HCT116 (cell line): Measurements from ENCODE around the gene SGK1. TPM values are rescaled to one million over a fixed set of nuclear protein-coding genes. Genes with fewer than 3 reads are reported as not detected.
A peak's percentile ranks its signal among the peaks of the same experiment; 100 is the strongest.

Source experiments
- ATAC-seq: fragments of 200-7000 bp; cut with Tn5 transposase; 2 replicates; pipeline ENCODE4 v1.9.1; 2020; ENCODE audit warnings: mild to moderate bottlenecking, moderate library complexity
- Bru-seq: library from RNA; stranded (reverse); fragments of 400-500 nt; gene quantifications from one replicate; lab custom pipeline; 2021; lab: Mats Ljungman, UMichigan
- BruChase-seq, 2 experiments: library from RNA; stranded (reverse); fragments of 400-500 nt; gene quantifications; one replicate each; lab custom pipeline; 2021; lab: Mats Ljungman, UMichigan
- BruUV-seq: library from RNA; stranded (reverse); fragments of 400-500 nt; replicated peaks from 2 replicates; lab custom pipeline; 2021; lab: Mats Ljungman, UMichigan
- CTCF ChIA-PET: fragments of 300-600 bp; sonication (Branson Sonifier 250); formaldehyde crosslinking; loops from one replicate; lab custom pipeline; 2021; ENCODE audit warnings: antibody characterized with exemption; lab: Charles Lee
- POLR2A ChIA-PET: fragments of 300-600, 350-600 bp; sonication (Branson Sonifier 250); formaldehyde crosslinking; loops from one replicate; lab custom pipeline; 2021; ENCODE audit warnings: antibody characterized with exemption; lab: Charles Lee
- RAD21 ChIA-PET, 2 experiments: fragments of 300-600 bp; sonication (Branson Sonifier 250); formaldehyde crosslinking; loops; one replicate each; lab custom pipeline; 2023; ENCODE audit warnings: low total read pairs in 2 of 2; ENCODE audit not compliant: uncharacterized antibody in 2 of 2, unreplicated experiment in 2 of 2, low non-redundant PET in 1 of 2; lab: Charles Lee
- DNase-seq: peaks from one replicate; pipeline ENCODE4 v3.0.0-alpha.2; 2010; ENCODE audit warnings: low read depth, low spot score
- H2AFZ ChIP-seq: fragments of 200-600 bp; shearing (Covaris generic), sonication (generic); 2 replicates; pipeline ENCODE4 v1.6.1; 2017; ENCODE audit warnings: low read depth, mixed run types, mixed read lengths, antibody characterized with exemption, low read length; ENCODE audit not compliant: poor library complexity, severe bottlenecking
- H3K27ac ChIP-seq: 2 replicates; pipeline ENCODE4 v1.5.1; 2012; ENCODE audit warnings: low read depth, low read length
- H3K27me3 ChIP-seq: fragments of 200-600 bp; sonication (generic); 2 replicates; pipeline ENCODE4 v1.6.1; 2016; ENCODE audit warnings: mixed run types, low read length, mixed read lengths; ENCODE audit not compliant: insufficient read depth
- H3K36me3 ChIP-seq, 2 experiments: fragments of 200-500 bp in 1 of 2; fragments of 200-600 bp in 1 of 2; sonication (Bioruptor generic) in 1 of 2; sonication (generic) in 1 of 2; 2 replicates each; pipeline versions ENCODE4 v1.5.1 to v1.6.1; 2014 to 2016; ENCODE audit warnings: low read length in 2 of 2, inconsistent platforms in 1 of 2, mixed read lengths in 1 of 2, mixed run types in 1 of 2; ENCODE audit not compliant: insufficient read depth in 2 of 2, control insufficient read depth in 1 of 2
- H3K4me1 ChIP-seq, 2 experiments: fragments of 200-600 bp in 1 of 2; sonication (generic) in 1 of 2; 2 replicates each; pipeline versions ENCODE4 v1.5.1 to v1.6.1; 2012 to 2017; ENCODE audit warnings: low read length in 2 of 2, inconsistent platforms in 1 of 2, mild to moderate bottlenecking in 1 of 2, mixed read lengths in 1 of 2, mixed run types in 1 of 2, moderate library complexity in 1 of 2; ENCODE audit not compliant: insufficient read depth in 2 of 2, control insufficient read depth in 1 of 2
- H3K4me2 ChIP-seq: fragments of 200-600 bp; sonication (generic); 2 replicates; pipeline ENCODE4 v1.6.1; 2017; ENCODE audit warnings: mixed run types, low read length, mixed read lengths
- H3K4me3 ChIP-seq, 2 experiments: fragments of 200-600 bp in 1 of 2; sonication (generic) in 1 of 2; replicated peaks in 1 of 2; 2 replicates each; pipeline ENCODE4 v1.5.1; 2011 to 2016; ENCODE audit warnings: low read length in 2 of 2, control low read depth in 1 of 2, low read depth in 1 of 2, mild to moderate bottlenecking in 1 of 2, mixed read lengths in 1 of 2, mixed run types in 1 of 2
- H3K79me2 ChIP-seq: fragments of 200-600 bp; sonication (generic); 2 replicates; pipeline ENCODE4 v1.6.1; 2017; ENCODE audit warnings: mild to moderate bottlenecking, mixed run types, low read length, moderate library complexity, mixed read lengths; ENCODE audit not compliant: insufficient read depth
- H3K9ac ChIP-seq: fragments of 200-600 bp; sonication (generic); 2 replicates; pipeline ENCODE4 v1.6.1; 2016; ENCODE audit warnings: low read length, mixed read lengths
- H3K9me2 ChIP-seq: fragments of 200-600 bp; sonication (generic), shearing (Covaris generic); 2 replicates; pipeline ENCODE4 v1.6.1; 2017; ENCODE audit warnings: mixed run types, mild to moderate bottlenecking, moderate library complexity; ENCODE audit not compliant: insufficient read depth
- H3K9me3 ChIP-seq, 2 experiments: fragments of 200-500 bp in 1 of 2; fragments of 200-600 bp in 1 of 2; sonication (Bioruptor generic) in 1 of 2; sonication (generic) in 1 of 2; 2 replicates each; pipeline ENCODE4 v1.6.1; 2014 to 2017; ENCODE audit warnings: low read length in 2 of 2, mixed read lengths in 2 of 2, inconsistent platforms in 1 of 2, low read depth in 1 of 2, mild to moderate bottlenecking in 1 of 2, mixed run types in 1 of 2, moderate library complexity in 1 of 2; ENCODE audit not compliant: control insufficient read depth in 1 of 2, insufficient read depth in 1 of 2
- H4K20me1 ChIP-seq: fragments of 200-600 bp; sonication (generic), shearing (Covaris generic); 2 replicates; pipeline ENCODE4 v1.6.1; 2017; ENCODE audit warnings: mixed run types, mild to moderate bottlenecking, moderate library complexity; ENCODE audit not compliant: insufficient read depth
- CEBPB ChIP-seq: IDR thresholded peaks from 2 replicates; pipeline ENCODE4 v1.6.1; 2012; ENCODE audit warnings: low read depth
- CTCF ChIP-seq, 3 experiments: fragments of 200-600 bp in 1 of 3; sonication (generic) in 1 of 3; IDR thresholded peaks in 2 of 3; conservative IDR thresholded peaks in 1 of 3; 2 replicates each; pipeline ENCODE4 v1.5.1; 2012 to 2017; ENCODE audit warnings: low read depth in 2 of 3, low read length in 2 of 3, antibody characterized with exemption in 1 of 3, borderline replicate concordance in 1 of 3, control low read depth in 1 of 3, mild to moderate bottlenecking in 1 of 3, mixed read lengths in 1 of 3, mixed run types in 1 of 3, moderate library complexity in 1 of 3; ENCODE audit not compliant: insufficient read depth in 1 of 3
- EGR1 ChIP-seq: IDR thresholded peaks from 2 replicates; pipeline ENCODE4 v1.6.1; 2012; ENCODE audit warnings: low read depth
- EZH2 ChIP-seq: fragments of 200-600 bp; sonication (generic); IDR thresholded peaks from 2 replicates; pipeline ENCODE4 v1.6.1; 2017; ENCODE audit warnings: antibody characterized with exemption, mixed run types
- EZH2phosphoT487 ChIP-seq: fragments of 200-600 bp; IDR thresholded peaks from 2 replicates; pipeline ENCODE4 v1.6.1; 2018; ENCODE audit warnings: antibody characterized with exemption, borderline replicate concordance
- FOSL1 ChIP-seq: IDR thresholded peaks from 2 replicates; pipeline ENCODE4 v1.6.1; 2012; ENCODE audit warnings: low read depth
- JUND ChIP-seq: IDR thresholded peaks from 2 replicates; pipeline ENCODE4 v1.6.1; 2012
- RAD21 ChIP-seq: IDR thresholded peaks from 2 replicates; pipeline ENCODE4 v1.6.1; 2012; ENCODE audit warnings: low read depth, mild to moderate bottlenecking
- SP1 ChIP-seq: IDR thresholded peaks from 2 replicates; pipeline ENCODE4 v1.6.1; 2012; ENCODE audit warnings: low read depth
- TCF7L2 ChIP-seq: IDR thresholded peaks from 2 replicates; pipeline ENCODE4 v1.7.0; 2011; ENCODE audit warnings: borderline replicate concordance, inconsistent platforms; ENCODE audit not compliant: insufficient read depth, insufficient read length; ENCODE audit errors: extremely low read depth
- ZNF274 ChIP-seq: fragments of 200-500 bp; sonication (Bioruptor generic); IDR thresholded peaks from 2 replicates; pipeline ENCODE4 v1.6.1; 2014; ENCODE audit warnings: mild to moderate bottlenecking, low read depth, low read length, inconsistent platforms
- intact Hi-C: fragments of 100-400 bp; cut with micrococcal nuclease; formaldehyde crosslinking; loops from 2 replicates; pipeline ENCODE4 v1.10.0; 2022
- long read RNA-seq: library from polyadenylated mRNA; unstranded; transcript quantifications from one replicate; pipeline ENCODE4 v2.0.0, GENCODE V29; 2021; ENCODE audit not compliant: unreplicated experiment
- polyA plus RNA-seq: library from polyadenylated mRNA; unstranded; fragments of >200 nt; gene quantifications from 2 replicates; pipeline ENCODE4 v1.2.1, GENCODE V29; 2012; ENCODE audit warnings: missing spikeins
- total RNA-seq: library from RNA; stranded (reverse); gene quantifications from one replicate; pipeline ENCODE4 v1.2.1, GENCODE V29; 2021; ENCODE audit not compliant: unreplicated experiment

SGK1 gene
- total RNA-seq (4.5 TPM), Bru-seq, nascent RNA (percentile 19 among the genes with signal in this experiment), BruChase-seq, experiment 1, labeled RNA remaining after a 6-hour chase (percentile 10 among the genes with signal in this experiment), BruChase-seq, experiment 2, labeled RNA remaining after a 2-hour chase (percentile 14 among the genes with signal in this experiment)
- polyA plus RNA-seq = 3.1 and 3.8 TPM in 2 replicates
- long read RNA-seq, partial matches to known transcripts = 1 of 4 reads
- long read RNA-seq, other reads (novel, unspliced or antisense) = 0 of 4 reads

- Histone ChIP-seq H3K9ac (no peak within 1 kb of the TSS), H3K4me1 (no peaks in the 10 kb centered on the region), H3K9me2 (no peaks in the 10 kb centered on the region), H3K9me3 (no peaks in the 10 kb centered on the region), H3K79me2 (no peaks in the 10 kb centered on the region), H3K36me3 (no peaks in the 10 kb centered on the region), H3K27me3 (peaks cover 3% of the 10 kb centered on the region; the same call in 1 of the 2 replicates), H4K20me1 (no peaks in the 10 kb centered on the region), H2AFZ (no peak within 1 kb of the TSS), H3K27ac (no peak within 1 kb of the TSS), H3K4me2 (peak within 1 kb of the TSS; percentile 59), H3K4me3 (peak within 1 kb of the TSS; percentile 33 to 38)
- no peak for DNase-seq
- ATAC-seq = peak; percentile 72
- no peak for TF ChIP-seq EZH2
- no peak for TF ChIP-seq SP1
- no peak for TF ChIP-seq ZNF274
- no peak for TF ChIP-seq CEBPB
- no peak for TF ChIP-seq RAD21
- TF ChIP-seq TCF7L2 = no peak
- TF ChIP-seq EZH2phosphoT487 = no peak
- TF ChIP-seq EGR1 = no peak
- no peak for TF ChIP-seq CTCF (IDR thresholded peaks at IDR 0.05 in 2 of 3, conservative IDR thresholded peaks at IDR 0.05 in 1 of 3; ENCODE audit: borderline replicate concordance in 1 of 3, insufficient read depth in 1 of 3, low read depth in 2 of 3, low read length in 2 of 3)
- no peak for TF ChIP-seq FOSL1
- TF ChIP-seq JUND = no peak
- intact Hi-C loops = no loop called here
- RAD21 ChIA-PET = interaction anchor here in 1 of 2 experiments (0.6 to 0.8 kb wide), 2 partner anchors 10 to 199 kb away, joined by 3 read pairs; no protein-coding TSS in a partner anchor
- POLR2A ChIA-PET = no interaction called here
- no TSS peak for BruUV-seq
- CTCF ChIA-PET = no interaction called here
Observed at GRCh38 chr6:134317471-134318131, at the start of gene SGK1. TSS of gene SGK1 (minus strand) at chr6:134318112. CDS start at chr6:134317460, 652 bp downstream.
